HG02840 (cell line): Measurements from ENCODE around the gene LEF1.
"Not testable (repeated sequence)": the region's sequence is repeated elsewhere in the genome, so short reads cannot be mapped to it uniquely, and the experiment has no call there.

Experiments used
- ATAC-seq: cut with Tn5 transposase; IDR thresholded peaks from one replicate; pipeline ENCODE4 v1.9.1; 2021; ENCODE audit warnings: mild to moderate bottlenecking, moderate library complexity, moderate number of reproducible peaks; ENCODE audit not compliant: unreplicated experiment, low FRiP score

LEF1 gene

GRCh38 chr4:108078024-108078733 lies 90.6 kb downstream of the LEF1 start:
- ATAC-seq = no peak

- peak; percentile 60 for ATAC-seq
Observed at GRCh38 chr4:108072300-108072699, 96.4 kb downstream of the LEF1 start.

DNA sequence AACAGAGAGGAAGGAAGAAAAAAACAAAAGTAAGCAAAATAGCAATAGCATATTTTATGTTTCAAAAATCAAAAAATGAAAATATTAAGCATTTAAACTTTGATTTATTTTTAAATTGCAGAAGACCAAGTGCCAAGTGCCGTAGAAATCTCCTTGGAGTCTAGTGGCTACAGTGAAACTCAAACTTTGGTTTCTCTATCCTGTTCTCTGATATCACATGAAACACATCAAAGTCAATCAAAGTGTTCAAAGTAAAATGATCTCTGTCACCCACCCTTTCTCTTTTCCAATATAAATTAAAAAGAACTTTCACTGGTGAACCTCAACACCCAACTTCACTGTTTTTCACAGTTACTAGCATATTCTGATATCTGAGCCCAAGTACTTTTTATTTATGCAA lies 98.0 kb downstream of the LEF1 start:
- ATAC-seq = no peak

GRCh38 chr4:108068442-108068841 lies 100.3 kb downstream of the LEF1 start:
- no peak for ATAC-seq

DNA sequence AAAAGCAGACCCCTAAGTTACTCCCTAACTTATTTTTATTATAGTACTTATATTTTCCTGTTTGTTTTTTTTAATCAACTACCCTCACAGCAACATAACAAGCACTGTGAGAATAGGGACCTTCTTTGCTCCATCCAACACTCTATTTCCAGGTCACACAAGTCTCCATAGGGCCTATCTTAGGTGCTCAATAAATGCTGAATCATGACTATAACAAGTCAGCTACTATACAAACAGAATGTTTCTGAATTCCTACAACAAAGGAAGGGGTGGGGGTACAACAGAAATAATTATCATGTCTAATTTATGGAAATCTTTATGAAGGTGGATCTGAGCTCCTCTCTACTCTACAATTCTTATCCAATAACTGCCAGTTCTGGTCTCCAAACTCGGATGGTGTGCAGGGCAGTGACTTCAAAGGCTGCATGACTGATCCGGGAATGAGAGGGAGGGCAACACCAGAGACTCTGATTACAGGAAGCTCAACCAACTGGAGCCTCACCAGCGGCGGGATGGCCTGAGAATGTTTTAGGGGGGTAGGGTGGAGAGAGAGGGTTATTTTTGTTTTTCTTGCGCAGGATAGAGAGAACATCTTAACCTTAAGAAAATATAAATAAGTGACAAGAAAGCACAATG lies 107.9 kb downstream of the LEF1 start:
- ATAC-seq = no peak

DNA sequence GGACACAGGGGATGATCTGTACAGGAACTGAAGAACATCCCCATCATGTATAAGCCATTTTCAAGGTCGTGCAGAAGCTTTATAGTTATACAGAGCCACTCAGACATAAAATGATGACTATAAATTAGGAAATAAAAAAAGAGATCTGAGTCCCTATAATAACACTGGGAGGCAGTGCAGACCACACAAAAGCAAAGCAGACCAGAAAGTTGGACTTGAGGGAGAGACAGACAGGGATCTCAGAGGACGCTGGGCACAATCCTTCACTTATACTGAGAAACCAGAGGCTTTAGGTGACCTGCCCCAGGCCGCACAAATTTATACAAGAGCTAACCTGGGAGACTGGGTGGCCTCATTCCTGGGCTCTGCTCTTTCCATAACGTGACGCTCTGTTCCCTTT lies 108.6 kb downstream of the LEF1 start:
- ATAC-seq = no peak

- ATAC-seq = no peak
Observed at GRCh38 chr4:108058685-108059440, 109.9 kb downstream of the LEF1 start.

DNA sequence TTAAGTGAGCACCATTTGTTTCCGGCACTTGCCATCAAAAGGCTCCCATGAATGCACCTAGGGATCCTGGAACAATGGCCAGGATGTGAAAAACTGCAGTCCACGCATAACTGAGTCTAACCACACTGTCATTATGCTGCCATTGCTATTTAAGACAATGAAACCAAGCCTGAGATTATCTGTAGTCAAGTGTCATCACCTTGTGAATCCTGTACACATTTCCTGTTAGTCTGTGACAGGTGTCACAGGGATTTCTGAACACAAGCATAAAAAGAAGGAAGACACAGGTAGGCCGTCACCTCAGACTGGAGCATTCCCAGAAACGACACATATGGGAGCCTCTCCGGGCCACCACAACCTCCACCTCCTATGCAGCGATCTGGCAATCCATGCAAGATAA lies 112.3 kb downstream of the LEF1 start:
- no peak for ATAC-seq

GRCh38 chr4:108055787-108056186 lies 112.9 kb downstream of the LEF1 start:
- ATAC-seq = no peak

DNA sequence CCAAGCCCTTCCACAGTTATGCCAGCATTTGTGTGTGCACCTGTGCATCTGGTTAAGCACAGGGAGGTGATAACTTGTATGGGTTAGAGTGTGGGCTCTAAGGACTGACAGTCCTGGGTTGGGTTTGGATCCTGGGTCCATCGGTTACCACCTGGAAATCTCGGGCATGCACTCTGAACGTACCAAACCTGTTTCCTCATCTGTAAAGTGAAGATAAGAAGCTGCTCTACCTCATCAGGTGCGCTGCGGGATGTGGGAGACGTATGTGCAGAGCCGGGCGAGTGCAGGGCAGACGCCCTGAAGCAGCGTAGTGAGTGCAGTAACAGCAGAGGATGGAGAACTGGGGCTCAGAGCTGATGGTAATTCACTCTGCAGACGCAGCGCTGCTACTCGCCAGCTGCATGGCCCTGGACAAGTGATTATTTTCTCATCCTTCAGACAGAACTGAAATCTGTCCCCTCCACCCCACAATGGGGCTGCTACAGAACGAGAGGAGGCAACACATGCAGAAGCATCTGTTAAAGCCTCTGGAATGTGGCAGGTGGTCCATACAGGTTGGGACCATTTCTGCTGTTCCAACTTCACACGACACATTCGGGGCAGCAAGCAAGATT lies 114.6 kb downstream of the LEF1 start:
- ATAC-seq = no peak

DNA sequence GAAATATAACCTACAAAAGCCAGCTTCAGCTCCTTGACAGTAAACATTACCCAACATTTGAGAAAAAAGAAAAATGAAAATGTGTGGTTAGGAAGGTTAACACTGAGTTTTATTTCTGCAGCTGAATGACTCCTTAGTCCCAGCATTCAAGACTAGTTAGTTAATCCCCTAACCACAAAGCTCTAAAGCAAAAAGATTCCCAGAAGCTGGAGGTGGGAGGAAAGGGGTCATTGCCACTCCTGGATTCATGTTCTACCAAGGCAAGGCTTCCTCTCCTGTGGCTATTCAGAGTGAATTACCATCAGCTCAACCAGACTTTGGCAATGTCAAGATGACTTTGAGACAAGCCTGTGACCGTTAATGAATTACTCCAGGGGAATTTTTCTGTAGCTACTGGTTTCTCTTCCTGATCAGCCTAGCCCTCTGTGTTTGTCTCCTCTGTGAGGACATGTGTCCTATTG lies 115.5 kb downstream of the LEF1 start:
- peak; percentile 97 for ATAC-seq

GRCh38 chr4:108052558-108053120 lies 116.1 kb downstream of the LEF1 start:
- no peak for ATAC-seq

- ATAC-seq = no peak
Observed at GRCh38 chr4:108051343-108051742, 117.4 kb downstream of the LEF1 start.

DNA sequence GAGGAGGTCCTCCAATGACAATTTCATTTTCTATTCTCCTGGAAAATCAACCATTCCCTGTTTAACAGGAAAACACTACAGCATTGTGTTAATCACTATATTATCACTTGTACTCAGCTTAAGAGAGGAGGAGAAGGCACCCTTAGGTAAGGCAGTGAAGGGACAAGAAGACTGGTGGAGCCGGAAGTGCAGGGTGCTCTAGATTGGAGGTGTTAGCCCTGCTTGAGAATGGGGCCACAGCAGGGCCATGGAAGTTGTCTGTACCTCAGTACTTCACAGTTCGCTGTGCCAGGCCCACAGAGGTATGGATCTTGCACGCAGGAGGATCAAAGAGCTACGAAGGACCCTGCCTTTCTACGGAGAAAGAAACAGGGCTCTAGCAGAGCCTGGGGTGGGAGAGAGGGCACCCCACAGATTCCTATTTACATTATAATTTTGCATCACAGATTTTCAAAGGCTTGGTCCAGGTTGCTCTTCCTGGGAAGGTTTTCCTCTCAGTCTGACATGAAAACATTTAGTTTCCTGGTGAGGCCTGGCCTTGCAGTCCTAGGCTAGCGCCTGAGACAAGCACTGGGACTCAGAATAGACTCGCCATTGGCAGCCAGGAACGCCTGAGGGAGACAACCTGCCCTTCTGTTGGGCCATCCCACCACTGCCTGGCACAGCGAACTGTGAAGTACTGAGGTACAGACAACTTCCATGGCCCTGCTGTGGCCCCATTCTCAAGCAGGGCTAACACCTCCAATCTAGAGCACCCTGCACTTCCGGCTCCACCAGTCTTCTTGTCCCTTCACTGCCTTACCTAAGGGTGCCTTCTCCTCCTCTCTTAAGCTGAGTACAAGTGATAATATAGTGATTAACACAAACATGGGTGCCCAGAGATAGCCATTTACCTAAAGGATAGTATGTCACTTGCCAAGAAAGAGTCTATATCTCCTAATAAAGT lies 118.3 kb downstream of the LEF1 start:
- ATAC-seq = not testable (repeated sequence)

DNA sequence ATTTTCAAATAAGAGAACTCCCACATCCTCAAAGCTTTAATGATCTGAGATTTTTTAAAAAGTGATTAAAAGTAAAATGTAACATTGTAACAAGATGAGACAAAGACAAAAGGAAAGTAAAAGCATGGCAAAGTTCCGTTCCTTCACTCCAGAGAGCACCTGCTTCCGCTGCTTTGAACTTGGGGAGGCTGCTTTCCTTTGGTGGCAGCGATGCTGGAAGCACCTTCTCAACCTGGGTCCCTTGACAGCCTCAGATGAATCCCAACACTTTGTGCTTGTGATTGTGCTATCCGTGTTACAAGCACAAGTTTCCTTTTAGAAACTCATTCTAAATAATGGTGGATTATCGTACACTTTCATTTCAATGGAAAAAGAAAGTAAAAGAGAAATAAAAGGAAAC lies 119.3 kb downstream of the LEF1 start:
- ATAC-seq = no peak

GRCh38 chr4:108048997-108049396 lies 119.7 kb downstream of the LEF1 start:
- no peak for ATAC-seq

- no peak for ATAC-seq
Observed at GRCh38 chr4:108048157-108048556, 120.6 kb downstream of the LEF1 start.

DNA sequence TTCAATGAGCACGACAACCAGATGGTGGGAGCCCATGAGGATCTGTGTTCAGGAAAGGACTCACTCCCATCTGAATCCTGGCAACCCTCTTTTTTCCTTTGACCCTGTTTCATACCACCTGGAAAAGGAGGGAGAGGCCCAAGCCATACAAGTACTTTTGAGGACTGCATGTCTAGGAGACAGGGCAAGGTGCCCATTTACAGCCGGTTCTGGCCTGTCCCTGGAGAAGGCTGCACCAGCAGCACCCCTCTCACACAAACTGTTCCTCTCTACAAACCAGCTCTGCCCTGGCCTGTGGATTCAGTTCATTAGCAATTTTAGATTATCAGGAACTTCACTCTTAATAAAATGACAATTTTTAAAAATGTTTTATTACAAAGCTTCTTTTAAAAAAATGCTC lies 121.5 kb downstream of the LEF1 start:
- ATAC-seq = no peak

GRCh38 chr4:108045687-108046024 lies 123.1 kb downstream of the LEF1 start:
- no peak for ATAC-seq
